Thoracic aorta (tissue), 2 donors: ENCODE results near the gene STXBP3. TPM values are rescaled to one million over a fixed set of nuclear protein-coding genes. Genes with fewer than 3 reads are reported as not detected.

Experiments
- ATAC-seq: fragments of 150-250 bp; one replicate; pipeline ENCODE4 v1.8.0; 2017; ENCODE audit warnings: low read depth; ENCODE audit not compliant: insufficient number of reproducible peaks, low FRiP score
- DNase-seq: peaks from one replicate; pipeline ENCODE4 v3.0.0-alpha.2; 2020; ENCODE audit warnings: low spot score
- H3K27ac ChIP-seq, 2 donors: fragments of 200-600 bp; sonication (generic); 1 replicate in 1 of 2; 2 replicates in 1 of 2; pipeline ENCODE4 v1.5.1; 2016; ENCODE audit warnings: mild to moderate bottlenecking in 2 of 2, moderate library complexity in 2 of 2
- H3K27me3 ChIP-seq: fragments of 200-600 bp; sonication (generic); replicated peaks from 2 replicates; pipeline ENCODE4 v1.6.0; 2016; ENCODE audit warnings: mild to moderate bottlenecking; ENCODE audit not compliant: insufficient read depth
- H3K36me3 ChIP-seq: fragments of 200-600 bp; sonication (generic); one replicate; pipeline ENCODE4 v1.5.1; 2016
- H3K4me1 ChIP-seq, 2 donors: fragments of 200-600 bp; sonication (generic); 1 replicate in 1 of 2; 2 replicates in 1 of 2; pipeline versions ENCODE4 v1.5.1 to v1.6.0; 2016; ENCODE audit warnings: low read depth in 2 of 2, mild to moderate bottlenecking in 1 of 2; ENCODE audit not compliant: control insufficient read depth in 1 of 2
- H3K4me3 ChIP-seq: fragments of 200-600 bp; sonication (generic); 2 replicates; pipeline ENCODE4 v1.5.1; 2016; ENCODE audit warnings: mild to moderate bottlenecking
- H3K9me3 ChIP-seq: fragments of 200-600 bp; sonication (generic); 2 replicates; pipeline ENCODE4 v1.5.1; 2016
- total RNA-seq, 2 donors: library from RNA; depleted of rRNA; stranded (reverse); fragments of >200 nt; gene quantifications; one replicate each; pipeline versions ENCODE4 v1.1.0 to v1.2.3, GENCODE V29; 2016
- TF ChIP-seq, protein P1 (sequence below): fragments of 200-600 bp; sonication (generic); IDR thresholded peaks from one replicate; pipeline ENCODE4 v1.5.1; 2019; ENCODE audit warnings: antibody characterized with exemption

The STXBP3 gene
- total RNA-seq, 2 donors from 2014 or later: 70.8 to 142 TPM

GRCh38 chr1:108747898-108748297, 1.4 kb downstream of the STXBP3 start:
- Histone ChIP-seq H3K27ac (peak overlapping the region in 1 of 2 donors; percentile 97), H3K4me1 (peaks cover 10 to 18% of the 10 kb centered on the region in 2 donors)
- TF ChIP-seq, protein P1, sequence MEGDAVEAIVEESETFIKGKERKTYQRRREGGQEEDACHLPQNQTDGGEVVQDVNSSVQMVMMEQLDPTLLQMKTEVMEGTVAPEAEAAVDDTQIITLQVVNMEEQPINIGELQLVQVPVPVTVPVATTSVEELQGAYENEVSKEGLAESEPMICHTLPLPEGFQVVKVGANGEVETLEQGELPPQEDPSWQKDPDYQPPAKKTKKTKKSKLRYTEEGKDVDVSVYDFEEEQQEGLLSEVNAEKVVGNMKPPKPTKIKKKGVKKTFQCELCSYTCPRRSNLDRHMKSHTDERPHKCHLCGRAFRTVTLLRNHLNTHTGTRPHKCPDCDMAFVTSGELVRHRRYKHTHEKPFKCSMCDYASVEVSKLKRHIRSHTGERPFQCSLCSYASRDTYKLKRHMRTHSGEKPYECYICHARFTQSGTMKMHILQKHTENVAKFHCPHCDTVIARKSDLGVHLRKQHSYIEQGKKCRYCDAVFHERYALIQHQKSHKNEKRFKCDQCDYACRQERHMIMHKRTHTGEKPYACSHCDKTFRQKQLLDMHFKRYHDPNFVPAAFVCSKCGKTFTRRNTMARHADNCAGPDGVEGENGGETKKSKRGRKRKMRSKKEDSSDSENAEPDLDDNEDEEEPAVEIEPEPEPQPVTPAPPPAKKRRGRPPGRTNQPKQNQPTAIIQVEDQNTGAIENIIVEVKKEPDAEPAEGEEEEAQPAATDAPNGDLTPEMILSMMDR: no peak

DNA sequence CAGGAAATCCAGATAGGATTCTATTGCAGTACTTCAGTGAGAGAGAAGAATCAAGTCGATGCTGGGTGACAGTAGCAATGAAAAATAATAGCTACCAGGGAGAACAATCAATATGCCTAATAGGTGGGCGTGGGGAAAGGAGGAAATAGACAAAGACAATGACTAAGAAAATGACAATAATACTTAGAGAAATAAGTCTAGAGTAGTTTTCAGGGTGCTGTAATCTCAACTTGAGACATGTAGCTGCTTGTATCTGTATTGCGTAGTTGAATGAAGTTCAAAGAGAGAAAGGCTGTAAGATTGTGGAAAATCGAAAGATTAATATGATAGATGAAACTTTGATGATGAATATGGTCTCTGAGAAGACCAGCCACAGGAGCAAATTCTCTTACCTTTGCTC, 2.6 kb downstream of the STXBP3 start:
- H3K9me3 ChIP-seq: no peaks in the 10 kb centered on the region
- TF ChIP-seq, protein P1: no peak
- DNase-seq (no peak), ATAC-seq (no peak)
- no peak overlapping the region for H3K27ac ChIP-seq
- H3K36me3 ChIP-seq: peaks cover 2% of the 10 kb centered on the region
- peaks cover 10 to 18% of the 10 kb centered on the region in 2 donors for H3K4me1 ChIP-seq
- H3K27me3 ChIP-seq: no peaks in the 10 kb centered on the region
- no peak overlapping the region for H3K4me3 ChIP-seq

More at GRCh38 chr1:108747898-108748297, 1.4 kb downstream of the STXBP3 start:
- ATAC-seq (no peak), DNase-seq (no peak)
- Histone ChIP-seq H3K27me3 (no peaks in the 10 kb centered on the region), H3K9me3 (no peaks in the 10 kb centered on the region), H3K4me3 (peak overlapping the region; percentile 85), H3K36me3 (no peaks in the 10 kb centered on the region)

DNA sequence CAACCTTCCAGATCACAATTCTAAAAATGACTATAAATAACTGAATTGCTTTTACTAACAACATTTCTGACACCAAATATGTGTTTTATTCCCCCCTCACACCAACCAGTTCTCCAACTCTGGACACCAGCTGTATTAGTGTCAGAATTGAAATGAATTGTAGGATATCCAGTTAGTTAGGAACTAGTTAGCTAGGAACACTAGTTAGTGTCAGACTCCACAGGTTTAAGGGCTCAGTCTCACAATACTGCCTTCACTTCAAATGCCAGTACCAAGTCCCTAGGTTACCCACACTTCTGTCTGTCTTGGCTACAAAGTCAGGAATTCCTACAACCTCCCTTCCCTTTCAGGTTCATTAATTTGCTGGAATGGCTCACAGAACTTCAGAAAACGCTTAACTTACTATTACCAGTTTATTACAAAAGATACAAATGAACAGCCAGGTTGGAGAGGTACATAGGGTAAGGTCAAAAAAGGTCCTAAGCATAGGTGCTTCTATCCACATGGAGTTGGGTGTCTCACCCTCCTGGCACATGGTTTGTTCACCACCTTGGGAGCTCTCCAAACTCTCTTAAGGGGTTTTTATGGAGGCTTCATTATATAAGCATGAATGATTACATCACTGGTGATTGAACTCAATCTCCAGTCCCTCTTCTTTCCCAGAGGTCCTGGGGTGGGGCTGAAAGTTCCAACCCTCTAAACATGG, 4.2 kb downstream of the STXBP3 start:
- DNase-seq (no peak), ATAC-seq (no peak)
- Histone ChIP-seq H3K4me3 (no peak overlapping the region), H3K4me1 (peaks cover 10 to 18% of the 10 kb centered on the region in 2 donors), H3K36me3 (peaks cover 11% of the 10 kb centered on the region), H3K27ac (no peak overlapping the region), H3K27me3 (no peaks in the 10 kb centered on the region), H3K9me3 (no peaks in the 10 kb centered on the region)
- TF ChIP-seq, protein P1: no peak

DNA sequence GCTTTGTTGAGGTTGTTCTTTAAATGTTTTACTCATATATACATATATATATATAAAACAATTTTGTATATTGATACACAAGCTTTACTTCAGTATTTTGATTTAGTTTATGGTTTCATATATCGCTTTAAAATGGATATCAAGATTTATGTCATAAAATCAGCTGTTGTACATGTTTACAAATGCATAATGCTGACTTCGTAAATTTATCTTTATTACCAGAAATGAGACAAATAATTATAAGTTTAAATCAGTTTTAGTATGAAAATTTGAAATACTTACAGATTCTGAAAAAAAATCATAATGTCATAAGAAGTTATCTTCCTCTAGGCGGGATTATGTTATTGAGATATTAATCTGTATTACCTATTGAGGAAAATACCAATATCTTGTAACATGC, 6.9 kb downstream of the STXBP3 start:
- Histone ChIP-seq H3K36me3 (peaks cover 20% of the 10 kb centered on the region), H3K4me1 (peaks cover under 1 to 9% of the 10 kb centered on the region in 2 donors), H3K27ac (no peak overlapping the region), H3K9me3 (no peaks in the 10 kb centered on the region), H3K4me3 (no peak overlapping the region), H3K27me3 (no peaks in the 10 kb centered on the region)
- no peak for DNase-seq
- TF ChIP-seq, protein P1: no peak
- no peak for ATAC-seq

DNA sequence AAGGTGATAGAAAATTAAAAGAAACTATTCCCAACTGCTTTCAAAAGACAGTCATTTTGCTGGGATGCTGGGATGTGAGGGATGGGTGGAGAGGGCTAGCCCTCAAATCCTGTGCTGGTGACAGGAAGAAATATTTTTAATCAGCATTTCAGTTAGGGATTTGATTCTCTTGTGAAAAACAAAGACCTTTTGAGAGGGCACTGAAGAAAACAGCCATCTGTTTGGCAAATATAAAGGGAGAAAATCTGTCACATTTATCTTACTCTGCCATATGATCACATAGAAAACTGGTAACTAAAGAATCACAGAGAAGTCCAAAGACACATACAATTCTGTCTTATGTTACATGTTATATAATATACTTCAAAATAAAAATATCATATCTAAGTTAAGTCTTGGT, 12.3 kb downstream of the STXBP3 start:
- Histone ChIP-seq H3K4me1 (no peaks in the 10 kb centered on the region), H3K27me3 (no peaks in the 10 kb centered on the region), H3K36me3 (peaks cover 38% of the 10 kb centered on the region), H3K9me3 (no peaks in the 10 kb centered on the region), H3K4me3 (no peak overlapping the region), H3K27ac (no peak overlapping the region)
- DNase-seq (no peak), ATAC-seq (no peak)
- TF ChIP-seq, protein P1: no peak
